GM08714 (cell line): ENCODE measurements around the gene FBXO47.
"Not testable (repeated sequence)": the region's sequence is repeated elsewhere in the genome, so short reads cannot be mapped to it uniquely, and the experiment has no call there.

Experiments
- H3K4me3 ChIP-seq: fragments of 200-500 bp; sonication (Bioruptor generic); 2 replicates; pipeline ENCODE4 v1.5.1; 2014; ENCODE audit warnings: mild to moderate bottlenecking, low read length, inconsistent platforms
- ZNF274 ChIP-seq: IDR thresholded peaks from 2 replicates; pipeline ENCODE4 v1.6.1; 2012; ENCODE audit warnings: mild to moderate bottlenecking, low read depth, low read length

FBXO47 gene

DNA sequence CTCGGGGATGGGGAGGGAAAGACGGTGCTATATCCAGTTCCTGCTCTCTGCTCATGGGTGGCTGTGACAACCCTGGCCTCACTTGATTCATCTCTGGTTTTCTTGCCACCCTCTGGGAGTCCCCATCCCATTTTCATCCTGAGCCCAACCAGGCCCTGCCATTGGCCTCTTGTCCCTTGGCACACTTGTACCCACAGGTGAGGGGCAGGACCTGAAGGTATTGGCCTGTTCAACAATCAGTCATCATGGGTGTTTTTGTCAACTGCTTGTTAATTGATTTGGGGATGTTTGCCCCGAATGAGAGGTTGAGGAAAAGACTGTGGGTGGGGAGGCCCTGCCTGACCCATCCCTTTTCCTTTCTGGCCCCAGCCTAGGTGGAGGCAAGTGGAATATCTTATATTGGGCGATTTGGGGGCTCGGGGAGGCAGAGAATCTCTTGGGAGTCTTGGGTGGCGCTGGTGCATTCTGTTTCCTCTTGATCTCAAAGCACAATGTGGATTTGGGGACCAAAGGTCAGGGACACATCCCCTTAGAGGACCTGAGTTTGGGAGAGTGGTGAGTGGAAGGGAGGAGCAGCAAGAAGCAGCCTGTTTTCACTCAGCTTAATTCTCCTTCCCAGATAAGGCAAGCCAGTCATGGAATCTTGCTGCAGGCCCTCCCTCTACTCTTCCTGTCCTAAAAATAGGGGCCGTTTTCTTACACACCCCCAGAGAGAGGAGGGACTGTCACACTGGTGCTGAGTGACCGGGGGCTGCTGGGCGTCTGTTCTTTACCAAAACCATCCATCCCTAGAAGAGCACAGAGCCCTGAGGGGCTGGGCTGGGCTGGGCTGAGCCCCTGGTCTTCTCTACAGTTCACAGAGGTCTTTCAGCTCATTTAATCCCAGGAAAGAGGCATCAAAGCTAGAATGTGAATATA, 46.6 kb downstream of the FBXO47 start:
- no peak overlapping the region for H3K4me3 ChIP-seq
- TF ChIP-seq ZNF274: no peak

DNA sequence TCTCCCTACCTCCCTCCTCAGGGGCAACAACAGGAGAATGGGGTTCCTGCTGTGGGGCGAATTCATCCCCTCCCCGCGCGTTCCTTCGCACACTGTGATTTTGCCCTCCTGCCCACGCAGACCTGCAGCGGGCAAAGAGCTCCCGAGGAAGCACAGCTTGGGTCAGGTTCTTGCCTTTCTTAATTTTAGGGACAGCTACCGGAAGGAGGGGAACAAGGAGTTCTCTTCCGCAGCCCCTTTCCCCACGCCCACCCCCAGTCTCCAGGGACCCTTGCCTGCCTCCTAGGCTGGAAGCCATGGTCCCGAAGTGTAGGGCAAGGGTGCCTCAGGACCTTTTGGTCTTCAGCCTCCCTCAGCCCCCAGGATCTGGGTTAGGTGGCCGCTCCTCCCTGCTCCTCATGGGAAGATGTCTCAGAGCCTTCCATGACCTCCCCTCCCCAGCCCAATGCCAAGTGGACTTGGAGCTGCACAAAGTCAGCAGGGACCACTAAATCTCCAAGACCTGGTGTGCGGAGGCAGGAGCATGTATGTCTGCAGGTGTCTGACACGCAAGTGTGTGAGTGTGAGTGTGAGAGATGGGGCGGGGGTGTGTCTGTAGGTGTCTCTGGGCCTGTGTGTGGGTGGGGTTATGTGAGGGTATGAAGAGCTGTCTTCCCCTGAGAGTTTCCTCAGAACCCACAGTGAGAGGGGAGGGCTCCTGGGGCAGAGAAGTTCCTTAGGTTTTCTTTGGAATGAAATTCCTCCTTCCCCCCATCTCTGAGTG, 47.7 kb downstream of the FBXO47 start:
- no peak for TF ChIP-seq ZNF274
- no peak overlapping the region for H3K4me3 ChIP-seq

DNA sequence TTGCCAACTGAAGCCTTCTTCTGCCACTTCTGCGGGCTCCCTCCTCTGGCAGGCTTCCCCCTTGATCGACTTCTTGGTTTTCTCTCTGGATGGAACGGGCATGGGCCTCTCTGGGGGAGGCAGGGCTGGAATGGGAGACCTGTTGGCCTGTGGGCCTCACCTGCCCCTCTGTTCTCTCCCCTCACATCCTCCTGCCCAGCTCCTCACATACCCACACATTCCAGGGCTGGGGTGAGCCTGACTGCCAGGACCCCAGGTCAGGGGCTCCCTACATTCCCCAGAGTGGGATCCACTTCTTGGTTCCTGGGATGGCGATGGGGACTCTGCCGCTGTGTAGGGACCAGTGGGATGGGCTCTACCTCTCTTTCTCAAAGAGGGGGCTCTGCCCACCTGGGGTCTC, 48.3 kb downstream of the FBXO47 start:
- no peak overlapping the region for H3K4me3 ChIP-seq
- no peak for TF ChIP-seq ZNF274

DNA sequence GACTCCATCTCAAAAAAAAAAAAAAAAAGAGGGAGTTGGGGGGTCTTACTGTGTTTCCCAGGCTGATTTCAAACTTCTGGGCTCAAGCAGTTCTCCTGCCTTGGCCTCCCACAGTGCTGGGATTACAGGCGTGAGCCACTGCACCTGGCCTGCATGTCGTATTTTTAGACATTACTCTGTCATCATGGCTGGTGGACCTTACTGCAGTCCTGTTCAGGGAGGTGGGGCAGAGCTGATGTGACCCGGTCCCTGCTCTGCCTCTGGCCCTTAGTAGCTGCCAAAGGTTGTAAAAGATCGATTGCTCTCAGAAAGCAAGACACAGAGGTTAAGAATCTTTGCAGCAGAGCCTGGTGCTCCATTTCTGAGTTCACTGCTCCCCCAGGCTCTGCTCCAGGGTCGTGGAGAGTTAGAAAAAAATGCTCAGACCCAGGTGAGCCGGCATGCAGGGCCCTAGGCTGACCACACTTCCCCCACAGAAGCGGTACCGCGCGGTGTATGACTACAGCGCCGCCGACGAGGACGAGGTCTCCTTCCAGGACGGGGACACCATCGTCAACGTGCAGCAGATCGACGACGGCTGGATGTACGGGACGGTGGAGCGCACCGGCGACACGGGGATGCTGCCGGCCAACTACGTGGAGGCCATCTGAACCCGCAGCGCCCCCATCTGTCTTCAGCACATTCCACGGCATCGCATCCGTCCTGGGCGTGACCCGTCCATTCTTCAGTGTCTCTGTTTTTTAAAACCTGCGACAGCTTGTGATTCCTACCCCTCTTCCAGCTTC, 48.9 kb downstream of the FBXO47 start:
- no peak overlapping the region for H3K4me3 ChIP-seq
- TF ChIP-seq ZNF274: no peak

DNA sequence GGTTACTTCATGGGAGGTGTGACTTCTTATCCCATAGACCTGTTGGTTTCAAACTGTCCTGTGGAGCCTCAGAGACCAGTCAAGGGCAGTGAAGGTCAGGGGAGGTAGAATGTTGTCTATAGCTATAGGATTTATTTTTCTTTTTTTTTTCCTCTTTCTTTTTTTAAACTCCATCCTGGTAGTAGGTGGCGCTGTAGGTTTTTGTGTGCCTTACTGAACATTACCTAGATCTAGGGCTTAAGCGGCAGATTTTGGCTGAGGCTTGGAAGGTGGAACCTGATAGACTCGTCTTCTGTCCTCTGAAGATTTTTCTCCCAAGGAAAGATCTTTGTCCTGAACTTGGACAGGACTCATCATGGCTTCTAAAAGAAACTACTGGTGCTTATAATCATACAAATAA, 49.9 kb downstream of the FBXO47 start:
- H3K4me3 ChIP-seq: no peak overlapping the region
- TF ChIP-seq ZNF274: no peak

DNA sequence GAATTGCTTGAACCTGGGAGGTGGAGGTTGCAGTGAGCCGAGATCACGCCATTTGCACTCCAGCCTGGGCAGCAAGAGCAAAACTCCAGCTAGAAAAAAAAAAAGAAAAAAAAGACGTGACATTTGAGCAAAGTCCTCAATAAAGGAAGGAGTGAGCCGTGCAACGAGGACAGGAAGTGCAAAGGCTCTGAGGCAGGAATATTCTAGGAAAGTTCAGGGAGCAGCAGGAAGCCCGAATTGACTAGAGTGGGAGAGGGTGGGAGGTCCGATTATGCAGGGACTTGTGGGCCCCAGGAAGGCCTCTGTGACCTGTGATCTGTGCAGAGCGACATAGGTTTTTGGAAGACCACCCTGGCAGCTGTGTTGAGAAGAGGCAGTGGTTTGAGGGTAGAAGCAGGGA, 50.4 kb downstream of the FBXO47 start:
- TF ChIP-seq ZNF274: no peak
- H3K4me3 ChIP-seq: no peak overlapping the region

DNA sequence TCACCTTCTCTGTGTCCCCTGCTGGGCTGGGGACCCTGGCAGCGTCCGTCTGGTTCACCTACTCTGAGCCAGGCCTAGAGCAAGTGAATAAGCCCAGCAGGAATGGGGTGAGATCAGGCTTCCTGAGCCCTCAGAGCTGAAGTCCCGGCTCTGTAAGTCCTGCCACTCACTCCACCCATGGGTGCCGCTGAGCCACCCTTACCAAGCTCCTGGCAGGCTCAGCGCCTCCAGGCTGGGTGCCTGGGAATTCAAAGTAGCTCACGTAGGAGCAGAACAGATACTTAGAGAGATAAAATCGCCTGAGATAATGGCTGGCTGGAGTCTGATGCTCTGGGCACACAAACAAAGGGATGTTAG, 51.6 kb downstream of the FBXO47 start:
- TF ChIP-seq ZNF274: no peak
- H3K4me3 ChIP-seq: no peak overlapping the region

DNA sequence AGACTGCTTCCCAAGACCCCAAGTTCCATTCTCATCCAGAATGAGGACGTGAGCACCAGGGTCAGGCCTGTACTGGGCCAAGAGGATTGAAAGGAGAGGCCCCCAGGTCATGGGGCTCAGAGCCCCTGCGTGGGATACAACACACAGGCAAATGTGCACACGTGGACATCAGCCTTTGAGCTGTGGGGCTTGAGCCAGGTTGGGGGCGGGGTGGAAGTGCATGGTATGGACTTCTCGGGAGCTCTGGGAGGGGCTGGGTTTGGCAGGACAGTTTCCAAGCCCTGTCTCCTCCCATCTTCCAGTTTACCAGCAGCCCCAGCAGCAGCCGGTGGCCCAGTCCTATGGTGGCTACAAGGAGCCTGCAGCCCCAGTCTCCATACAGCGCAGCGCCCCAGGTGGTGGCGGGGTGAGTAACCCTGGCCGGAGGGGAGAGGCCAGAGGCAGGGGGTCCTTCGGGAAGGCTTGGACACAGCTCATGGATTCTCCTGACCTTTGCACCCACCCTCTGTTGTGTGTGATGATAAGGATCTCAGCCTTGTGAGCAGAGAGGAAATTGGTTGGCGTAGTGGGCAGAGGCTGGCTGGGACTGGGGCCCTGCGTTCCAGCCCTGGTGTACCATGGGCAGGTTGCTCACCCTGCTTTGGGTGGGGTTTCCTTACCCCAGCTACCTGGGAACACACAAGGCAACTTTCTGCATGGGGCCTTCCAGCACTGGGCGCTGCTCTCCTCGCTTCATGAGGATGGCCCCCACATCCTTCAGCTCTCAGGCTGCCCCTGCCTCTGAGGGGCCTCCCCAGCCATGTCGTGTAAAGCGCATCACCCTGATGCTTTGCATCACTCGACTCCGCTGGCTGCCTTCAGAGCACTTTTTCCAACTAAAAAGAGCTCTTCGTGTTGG, 52.2 kb downstream of the FBXO47 start:
- TF ChIP-seq ZNF274: no peak
- H3K4me3 ChIP-seq: no peak overlapping the region

DNA sequence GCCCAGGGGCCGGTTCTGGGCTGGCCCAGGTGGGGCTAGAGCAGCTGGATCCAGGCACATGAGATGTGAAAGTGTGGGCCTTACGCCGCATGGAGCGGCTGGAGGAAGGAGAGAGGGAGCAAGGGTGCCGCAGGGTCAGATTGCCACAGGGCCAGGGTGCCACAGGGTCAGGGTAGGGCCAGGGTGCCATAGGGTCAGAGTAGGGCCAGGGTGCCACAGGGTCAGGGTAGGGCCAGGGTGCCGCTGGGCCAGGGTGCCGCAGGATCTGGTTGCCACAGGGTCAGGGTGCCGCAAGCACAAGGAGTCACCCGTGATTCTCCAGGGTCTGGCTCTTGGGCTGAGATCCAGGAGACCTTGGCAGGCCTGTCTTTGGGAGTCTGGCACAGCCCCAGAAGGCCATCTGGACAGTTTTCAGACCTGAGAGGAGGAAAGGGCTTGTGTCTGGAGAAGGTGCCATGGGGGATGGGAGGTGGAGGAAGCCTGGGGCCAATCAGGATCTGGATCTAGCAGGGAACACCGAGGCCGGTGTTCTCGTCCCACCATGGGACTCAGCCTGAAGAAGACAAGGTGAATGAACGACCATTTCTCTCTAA, 54.9 kb downstream of the FBXO47 start:
- no peak overlapping the region for H3K4me3 ChIP-seq
- no peak for TF ChIP-seq ZNF274

DNA sequence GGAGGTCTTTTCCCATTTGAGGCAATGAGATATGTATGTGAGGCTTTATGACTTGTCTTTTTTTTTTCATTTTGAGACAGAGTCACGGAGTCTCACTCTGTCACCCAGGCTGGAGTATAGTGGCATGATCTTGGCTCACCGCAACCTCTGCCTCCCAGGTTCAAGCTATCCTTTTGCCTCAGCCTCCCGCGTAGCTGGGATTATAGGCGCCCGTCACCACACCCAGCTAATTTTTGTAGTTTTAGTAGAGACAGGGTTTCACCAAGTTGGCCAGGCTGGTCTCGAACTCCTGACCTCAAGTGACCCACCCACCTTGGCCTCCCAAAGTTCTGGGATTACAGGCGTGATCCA, 55.5 kb downstream of the FBXO47 start:
- H3K4me3 ChIP-seq: not testable (repeated sequence)

DNA sequence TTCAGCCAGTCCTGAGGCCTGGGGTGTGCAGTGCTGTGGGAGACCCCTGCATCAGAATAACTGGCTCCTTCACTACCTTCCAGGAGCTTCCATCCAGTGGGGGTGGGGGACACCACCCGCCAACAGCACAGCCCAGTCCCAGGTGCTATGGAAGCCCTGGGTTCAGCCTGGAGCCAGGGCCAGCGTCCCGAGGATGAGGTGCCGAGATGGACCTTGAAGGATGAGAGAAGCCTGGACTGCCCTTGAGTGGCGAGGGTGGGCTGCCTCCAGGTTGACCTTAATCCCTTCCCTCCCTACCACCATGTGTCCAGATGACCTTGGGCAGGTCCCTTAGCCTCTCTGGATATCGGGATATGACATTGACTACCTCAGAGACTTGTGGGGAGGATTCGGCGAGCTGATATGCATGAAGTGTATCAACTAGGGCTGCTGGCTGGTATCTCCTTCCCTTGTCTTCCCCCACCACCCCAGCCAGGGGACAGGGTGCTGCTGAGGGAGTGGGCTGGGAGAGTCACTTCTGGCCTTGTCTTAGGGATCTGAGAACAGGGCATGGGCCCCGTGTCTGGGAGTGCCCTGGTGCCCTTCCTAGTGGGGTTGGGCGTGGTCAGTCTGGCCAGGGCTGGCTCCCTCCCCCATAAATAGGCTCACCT, 56.0 kb downstream of the FBXO47 start:
- no peak for TF ChIP-seq ZNF274
- H3K4me3 ChIP-seq: no peak overlapping the region

DNA sequence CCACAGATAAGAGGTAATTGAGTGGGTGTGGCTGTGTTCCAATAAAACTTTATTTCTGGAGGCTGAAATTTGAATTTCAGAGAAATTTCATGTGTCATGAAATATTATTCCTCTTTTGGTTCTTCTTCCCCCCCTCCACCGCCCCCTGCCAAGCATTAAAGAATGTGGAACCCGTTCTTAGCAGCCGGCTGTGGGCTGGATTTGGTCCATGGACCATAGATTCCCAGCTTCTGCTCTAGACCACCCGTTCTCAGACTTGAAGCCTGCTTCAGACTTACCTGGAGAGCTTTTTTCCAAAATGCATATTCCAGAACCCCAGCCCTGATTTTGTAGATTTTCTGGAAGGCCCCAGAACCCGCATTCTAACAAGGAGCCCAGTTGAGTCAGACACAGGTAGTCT, 56.9 kb downstream of the FBXO47 start:
- H3K4me3 ChIP-seq: no peak overlapping the region
- no peak for TF ChIP-seq ZNF274

DNA sequence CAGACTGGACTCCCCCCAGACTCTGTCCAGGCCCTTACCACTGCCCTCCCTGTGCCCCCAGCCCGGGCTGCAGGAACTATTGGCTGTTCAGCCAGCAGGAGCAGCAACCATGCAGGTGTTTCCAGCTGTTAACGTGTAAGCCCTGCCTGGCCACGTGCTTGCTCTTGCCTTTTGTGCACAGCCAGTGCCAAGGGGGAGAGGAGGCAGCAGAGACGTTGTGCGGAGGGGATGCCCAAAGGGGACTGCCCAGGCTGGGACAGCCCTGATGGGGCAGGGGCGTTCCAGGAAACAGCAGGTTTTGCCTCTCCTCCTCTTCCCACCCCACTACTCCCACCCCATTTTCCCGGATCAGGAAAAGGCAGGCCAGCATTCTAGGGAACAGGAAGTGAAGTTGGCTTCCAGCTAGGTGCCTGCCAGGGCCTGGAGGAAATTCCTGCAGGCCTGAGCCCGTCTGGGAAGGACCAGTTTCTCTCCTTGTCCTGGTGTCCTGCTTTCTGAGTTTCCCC, 58.5 kb downstream of the FBXO47 start:
- no peak for TF ChIP-seq ZNF274

More for the DNA sequence above, 58.5 kb downstream of the FBXO47 start:
- no peak overlapping the region for H3K4me3 ChIP-seq
